ENCODE data around the gene TPP1.

DNA sequence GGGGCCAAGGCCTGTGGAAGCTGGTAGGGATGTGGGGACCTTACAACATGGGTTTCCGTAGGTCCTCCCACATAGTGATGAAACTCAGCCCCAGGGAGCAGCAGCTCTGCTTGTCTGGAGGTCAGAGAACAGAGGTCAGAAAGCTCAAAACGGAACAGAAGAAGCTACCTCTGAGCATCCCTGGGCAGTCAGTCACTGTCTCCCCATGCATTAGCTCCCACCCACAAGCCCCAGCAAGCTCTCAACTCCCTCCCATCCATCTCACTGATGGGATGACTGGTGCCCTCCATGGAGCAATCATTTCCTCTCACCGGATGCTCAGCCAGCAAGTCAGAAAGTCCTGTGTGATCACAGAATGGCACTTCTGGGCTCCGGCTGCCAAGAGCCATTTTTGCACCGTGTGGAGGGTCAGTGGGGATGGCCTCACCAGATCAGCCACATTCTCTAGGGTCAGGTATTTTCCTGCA is 1.9 kb downstream of the TPP1 start:
- TF ChIP-seq, protein P1, sequence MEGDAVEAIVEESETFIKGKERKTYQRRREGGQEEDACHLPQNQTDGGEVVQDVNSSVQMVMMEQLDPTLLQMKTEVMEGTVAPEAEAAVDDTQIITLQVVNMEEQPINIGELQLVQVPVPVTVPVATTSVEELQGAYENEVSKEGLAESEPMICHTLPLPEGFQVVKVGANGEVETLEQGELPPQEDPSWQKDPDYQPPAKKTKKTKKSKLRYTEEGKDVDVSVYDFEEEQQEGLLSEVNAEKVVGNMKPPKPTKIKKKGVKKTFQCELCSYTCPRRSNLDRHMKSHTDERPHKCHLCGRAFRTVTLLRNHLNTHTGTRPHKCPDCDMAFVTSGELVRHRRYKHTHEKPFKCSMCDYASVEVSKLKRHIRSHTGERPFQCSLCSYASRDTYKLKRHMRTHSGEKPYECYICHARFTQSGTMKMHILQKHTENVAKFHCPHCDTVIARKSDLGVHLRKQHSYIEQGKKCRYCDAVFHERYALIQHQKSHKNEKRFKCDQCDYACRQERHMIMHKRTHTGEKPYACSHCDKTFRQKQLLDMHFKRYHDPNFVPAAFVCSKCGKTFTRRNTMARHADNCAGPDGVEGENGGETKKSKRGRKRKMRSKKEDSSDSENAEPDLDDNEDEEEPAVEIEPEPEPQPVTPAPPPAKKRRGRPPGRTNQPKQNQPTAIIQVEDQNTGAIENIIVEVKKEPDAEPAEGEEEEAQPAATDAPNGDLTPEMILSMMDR (IDR thresholded peaks at IDR 0.05): no peak
- no peak for TF ChIP-seq POLR2A (IDR thresholded peaks at IDR 0.05)
